ENCODE data around the gene SUMF1.
A peak's percentile ranks its signal among the peaks of the same experiment; 100 is the strongest.

The SUMF1 gene

DNA sequence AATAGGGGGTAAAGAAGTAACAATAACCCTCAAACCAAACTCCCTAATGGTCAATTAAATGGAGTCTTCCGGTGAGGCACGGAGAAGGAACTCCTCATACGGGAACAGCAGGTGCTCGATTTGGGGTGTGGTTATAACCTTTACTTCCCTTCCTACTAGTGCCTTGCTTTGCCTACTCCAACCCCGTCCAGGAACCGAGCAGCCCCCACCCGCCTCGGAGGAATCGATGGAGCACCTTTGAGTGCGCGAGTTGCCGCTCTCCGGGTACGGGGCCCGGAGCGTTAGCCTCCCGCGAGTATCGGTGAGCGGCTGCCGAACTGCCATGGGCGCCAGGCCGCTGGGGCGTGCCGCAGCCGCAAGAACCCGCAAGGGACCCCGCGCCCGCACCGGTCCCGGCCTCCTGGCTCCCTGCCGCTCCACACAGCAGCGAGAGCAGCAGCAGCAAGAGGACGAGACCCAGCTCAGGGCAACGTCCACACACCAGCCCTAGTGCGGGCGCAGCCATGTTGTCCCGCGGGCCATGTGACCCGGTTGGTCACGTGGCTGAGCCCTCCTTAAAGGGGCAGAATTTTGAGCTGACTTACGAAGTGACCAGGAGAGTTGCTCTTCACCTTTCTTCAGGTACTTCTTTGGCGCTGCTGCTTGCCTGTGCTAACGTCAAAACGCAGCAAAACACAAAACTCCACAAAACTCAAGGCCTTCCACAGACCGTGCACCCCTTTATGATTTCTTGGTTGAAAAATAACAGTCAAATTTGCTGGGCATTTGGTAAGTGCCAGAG, at the start of gene SUMF1:
SUMF1 (minus strand) TSS at position 529 of the 781 bp plus-strand sequence; CDS start at position 505, 24 bp downstream.
- H3K27ac ChIP-seq (ENCODE audit: low read length): no peak within 1 kb of the TSS
- no peaks in the 10 kb centered on the region for H3K27me3 ChIP-seq (ENCODE audit: control insufficient read depth, insufficient read depth, low read length)
- peak within 1 kb of the TSS; percentile 81 for H3K4me3 ChIP-seq (ENCODE audit: low read length)
- no peaks in the 10 kb centered on the region for H3K36me3 ChIP-seq (ENCODE audit: control insufficient read depth, insufficient read depth, low read length)
- H3K4me1 ChIP-seq (ENCODE audit: control insufficient read depth, insufficient read depth, low read length): no peaks in the 10 kb centered on the region
- no peaks in the 10 kb centered on the region for H3K9me3 ChIP-seq (ENCODE audit: control insufficient read depth, insufficient read depth, low read length)
- no CpG with 5 or more reads among the region's 47 CpGs for WGBS (ENCODE audit: insufficient coverage, insufficient read length)
- peak; percentile 55 for DNase-seq (ENCODE audit: low read depth, low spot score)

- DNase-seq (ENCODE audit: low read depth, low spot score): no peak
- H3K4me3 ChIP-seq (ENCODE audit: low read length): no peak overlapping the region
- no CpG with 5 or more reads among the region's 7 CpGs for WGBS (ENCODE audit: insufficient coverage, insufficient read length)
- no peak overlapping the region for H3K27ac ChIP-seq (ENCODE audit: low read length)
- H3K9me3 ChIP-seq (ENCODE audit: control insufficient read depth, insufficient read depth, low read length): no peaks in the 10 kb centered on the region
- H3K4me1 ChIP-seq (ENCODE audit: control insufficient read depth, insufficient read depth, low read length): no peaks in the 10 kb centered on the region
- H3K27me3 ChIP-seq (ENCODE audit: control insufficient read depth, insufficient read depth, low read length): no peaks in the 10 kb centered on the region
- H3K36me3 ChIP-seq (ENCODE audit: control insufficient read depth, insufficient read depth, low read length): no peaks in the 10 kb centered on the region
Measured at GRCh38 chr3:4515916-4516579, 49.0 kb upstream of the SUMF1 start.

GRCh38 chr3:4514916-4515315, 47.8 kb upstream of the SUMF1 start:
- Histone ChIP-seq H3K9me3 (ENCODE audit: control insufficient read depth, insufficient read depth, low read length) (no peaks in the 10 kb centered on the region), H3K27me3 (ENCODE audit: control insufficient read depth, insufficient read depth, low read length) (no peaks in the 10 kb centered on the region), H3K4me1 (ENCODE audit: control insufficient read depth, insufficient read depth, low read length) (no peaks in the 10 kb centered on the region), H3K4me3 (ENCODE audit: low read length) (no peak overlapping the region), H3K27ac (ENCODE audit: low read length) (no peak overlapping the region), H3K36me3 (ENCODE audit: control insufficient read depth, insufficient read depth, low read length) (no peaks in the 10 kb centered on the region)
- no CpG with 5 or more reads among the region's 1 CpG for WGBS (ENCODE audit: insufficient coverage, insufficient read length)
- no peak for DNase-seq (ENCODE audit: low read depth, low spot score)

DNA sequence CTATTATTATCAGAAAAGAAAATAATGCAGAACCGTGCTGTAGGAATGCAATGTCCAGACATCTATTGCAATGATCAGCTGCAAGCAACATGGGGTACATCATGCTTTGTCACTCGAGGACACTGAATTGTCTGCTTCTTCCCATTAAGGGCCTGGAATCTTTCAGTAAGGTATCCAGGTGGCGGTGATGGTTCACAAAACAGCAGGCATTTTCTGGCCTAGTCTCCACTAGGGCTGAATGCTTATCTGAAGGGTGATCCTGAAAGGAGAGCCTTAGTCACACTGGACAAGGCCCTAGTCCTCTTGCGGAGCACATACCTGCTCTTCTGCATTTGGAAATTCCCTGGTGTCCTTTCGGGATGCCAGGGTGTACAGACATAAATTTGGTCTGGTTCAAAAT, 47.3 kb upstream of the SUMF1 start:
- H3K36me3 ChIP-seq (ENCODE audit: control insufficient read depth, insufficient read depth, low read length): no peaks in the 10 kb centered on the region
- no peak for DNase-seq (ENCODE audit: low read depth, low spot score)
- H3K4me1 ChIP-seq (ENCODE audit: control insufficient read depth, insufficient read depth, low read length): no peaks in the 10 kb centered on the region
- H3K4me3 ChIP-seq (ENCODE audit: low read length): no peak overlapping the region
- no peaks in the 10 kb centered on the region for H3K9me3 ChIP-seq (ENCODE audit: control insufficient read depth, insufficient read depth, low read length)
- no peak overlapping the region for H3K27ac ChIP-seq (ENCODE audit: low read length)
- WGBS (ENCODE audit: insufficient coverage, insufficient read length): no CpG with 5 or more reads among the region's 5 CpGs
- H3K27me3 ChIP-seq (ENCODE audit: control insufficient read depth, insufficient read depth, low read length): no peaks in the 10 kb centered on the region

- no CpG with 5 or more reads among the region's 15 CpGs for WGBS (ENCODE audit: insufficient coverage, insufficient read length)
Measured at GRCh38 chr3:4512895-4513616, 46.0 kb upstream of the SUMF1 start.

GRCh38 chr3:4511491-4512262, 44.6 kb upstream of the SUMF1 start:
- no peaks in the 10 kb centered on the region for H3K27me3 ChIP-seq (ENCODE audit: control insufficient read depth, insufficient read depth, low read length)
- no peak for DNase-seq (ENCODE audit: low read depth, low spot score)
- WGBS (ENCODE audit: insufficient coverage, insufficient read length): no CpG with 5 or more reads among the region's 7 CpGs
- no peak overlapping the region for H3K4me3 ChIP-seq (ENCODE audit: low read length)
- H3K9me3 ChIP-seq (ENCODE audit: control insufficient read depth, insufficient read depth, low read length): no peaks in the 10 kb centered on the region
- H3K36me3 ChIP-seq (ENCODE audit: control insufficient read depth, insufficient read depth, low read length): no peaks in the 10 kb centered on the region
- H3K27ac ChIP-seq (ENCODE audit: low read length): no peak overlapping the region
- H3K4me1 ChIP-seq (ENCODE audit: control insufficient read depth, insufficient read depth, low read length): no peaks in the 10 kb centered on the region

More at GRCh38 chr3:4512895-4513616, 46.0 kb upstream of the SUMF1 start:
- no peaks in the 10 kb centered on the region for H3K4me1 ChIP-seq (ENCODE audit: control insufficient read depth, insufficient read depth, low read length)
- no peak for DNase-seq (ENCODE audit: low read depth, low spot score)
- no peaks in the 10 kb centered on the region for H3K9me3 ChIP-seq (ENCODE audit: control insufficient read depth, insufficient read depth, low read length)
- no peak overlapping the region for H3K4me3 ChIP-seq (ENCODE audit: low read length)
- no peaks in the 10 kb centered on the region for H3K36me3 ChIP-seq (ENCODE audit: control insufficient read depth, insufficient read depth, low read length)
- no peak overlapping the region for H3K27ac ChIP-seq (ENCODE audit: low read length)
- no peaks in the 10 kb centered on the region for H3K27me3 ChIP-seq (ENCODE audit: control insufficient read depth, insufficient read depth, low read length)

GRCh38 chr3:4509983-4510755, 43.1 kb upstream of the SUMF1 start:
- H3K4me3 ChIP-seq (ENCODE audit: low read length): no peak overlapping the region
- no CpG with 5 or more reads among the region's 5 CpGs for WGBS (ENCODE audit: insufficient coverage, insufficient read length)
- H3K4me1 ChIP-seq (ENCODE audit: control insufficient read depth, insufficient read depth, low read length): no peaks in the 10 kb centered on the region
- H3K9me3 ChIP-seq (ENCODE audit: control insufficient read depth, insufficient read depth, low read length): no peaks in the 10 kb centered on the region
- no peaks in the 10 kb centered on the region for H3K36me3 ChIP-seq (ENCODE audit: control insufficient read depth, insufficient read depth, low read length)
- no peaks in the 10 kb centered on the region for H3K27me3 ChIP-seq (ENCODE audit: control insufficient read depth, insufficient read depth, low read length)
- H3K27ac ChIP-seq (ENCODE audit: low read length): no peak overlapping the region
- no peak for DNase-seq (ENCODE audit: low read depth, low spot score)

- no peak overlapping the region for H3K27ac ChIP-seq (ENCODE audit: low read length)
- 0 out of 2 replicates have a peak, but pooled peaks cover 2% of the 10 kb centered on the region for H3K4me1 ChIP-seq (ENCODE audit: control insufficient read depth, insufficient read depth, low read length)
- H3K27me3 ChIP-seq (ENCODE audit: control insufficient read depth, insufficient read depth, low read length): no peaks in the 10 kb centered on the region
- no peak overlapping the region for H3K4me3 ChIP-seq (ENCODE audit: low read length)
- no peak for DNase-seq (ENCODE audit: low read depth, low spot score)
- no peaks in the 10 kb centered on the region for H3K9me3 ChIP-seq (ENCODE audit: control insufficient read depth, insufficient read depth, low read length)
- no peaks in the 10 kb centered on the region for H3K36me3 ChIP-seq (ENCODE audit: control insufficient read depth, insufficient read depth, low read length)
Measured at GRCh38 chr3:4509043-4509442, 42.0 kb upstream of the SUMF1 start.

- WGBS (ENCODE audit: insufficient coverage, insufficient read length): no CpG with 5 or more reads among the region's 8 CpGs
- no peak for DNase-seq (ENCODE audit: low read depth, low spot score)
- Histone ChIP-seq H3K27ac (ENCODE audit: low read length) (no peak overlapping the region), H3K36me3 (ENCODE audit: control insufficient read depth, insufficient read depth, low read length) (no peaks in the 10 kb centered on the region), H3K4me1 (ENCODE audit: control insufficient read depth, insufficient read depth, low read length) (0 out of 2 replicates have a peak, but pooled peaks cover 2% of the 10 kb centered on the region), H3K4me3 (ENCODE audit: low read length) (no peak overlapping the region), H3K9me3 (ENCODE audit: control insufficient read depth, insufficient read depth, low read length) (no peaks in the 10 kb centered on the region), H3K27me3 (ENCODE audit: control insufficient read depth, insufficient read depth, low read length) (no peaks in the 10 kb centered on the region)
Measured at GRCh38 chr3:4508048-4508981, 41.2 kb upstream of the SUMF1 start.
